GM15510 (cell line): Measurements from ENCODE around the gene KLC4.

Experiments used
- POLR2A ChIP-seq: IDR thresholded peaks from 3 replicates; pipeline ENCODE4 v1.6.1; 2011; ENCODE audit warnings: borderline replicate concordance; ENCODE audit not compliant: insufficient read length; ENCODE audit errors: extremely low read depth

The KLC4 gene

GRCh38 chr6:43122146-43122545 is 62.7 kb downstream of the KLC4 start:
- TF ChIP-seq POLR2A, result no peak

- TF ChIP-seq POLR2A, result no peak
Measured at GRCh38 chr6:43123461-43124314, 64.3 kb downstream of the KLC4 start.

GRCh38 chr6:43124481-43124880 is 65.0 kb downstream of the KLC4 start:
- no peak for TF ChIP-seq POLR2A
